Activated T-cell treated with anti-CD3 and anti-CD28 coated beads, Interleukin-2, amount 50 U/mL, for 4 hours (primary cell): ENCODE data around the gene MPC1. TPM values are rescaled to one million over a fixed set of nuclear protein-coding genes. Genes with fewer than 3 reads are reported as not detected.
"Not testable (repeated sequence)": the region's sequence is repeated elsewhere in the genome, so short reads cannot be mapped to it uniquely, and the experiment has no call there.

Source experiments
- ATAC-seq, 2 donors: fragments of 200-7000 bp; cut with Tn5 transposase; one replicate each; pipeline ENCODE4 v1.10.0; 2021
- DNase-seq: peaks from one replicate; pipeline ENCODE4 v3.0.0-alpha.2; 2020
- H3K27me3 Mint-ChIP-seq: one replicate; pipeline ENCODE4 v1.8.0; 2021; ENCODE audit warnings: low read depth, mixed read lengths
- H3K36me3 Mint-ChIP-seq: one replicate; pipeline ENCODE4 v1.8.0; 2022; ENCODE audit warnings: mixed read lengths; ENCODE audit not compliant: insufficient read depth
- H3K4me1 Mint-ChIP-seq: one replicate; pipeline ENCODE4 v1.8.0; 2021; ENCODE audit warnings: low read depth, mixed read lengths
- H3K4me3 Mint-ChIP-seq: one replicate; pipeline ENCODE4 v1.8.0; 2021; ENCODE audit warnings: mild to moderate bottlenecking, moderate library complexity, mixed read lengths
- H3K9me3 Mint-ChIP-seq: one replicate; pipeline ENCODE4 v1.8.0; 2021; ENCODE audit warnings: mixed read lengths
- total RNA-seq, 3 donors: library from RNA; stranded (reverse); gene quantifications; one replicate each; pipeline ENCODE4 v1.2.1, GENCODE V29; 2021

Gene MPC1
- total RNA-seq, 3 donors from 2014 or later: 17.9 to 24.6 (median 24.0) TPM

DNA sequence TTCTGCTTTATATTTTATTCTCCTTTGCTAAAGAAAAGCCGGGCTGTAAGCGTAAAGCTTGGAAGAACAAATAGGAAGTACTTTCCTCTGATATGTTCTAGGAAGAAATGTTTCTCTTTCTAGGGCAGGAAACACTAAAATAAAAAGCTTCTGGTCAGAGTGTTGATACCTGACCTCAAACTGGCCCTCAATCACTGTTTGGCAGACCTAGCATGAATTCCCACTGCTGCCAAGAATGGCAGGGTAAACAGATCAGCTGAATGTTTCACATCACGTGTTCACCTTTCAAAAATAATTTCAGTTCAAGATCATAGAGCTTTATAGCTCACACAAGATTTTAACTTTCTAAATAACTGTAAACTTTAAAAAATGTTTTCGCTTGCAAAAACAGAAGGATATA, 2.9 kb downstream of the MPC1 start:
- no peaks in the 10 kb centered on the region for H3K27me3 Mint-ChIP-seq
- ATAC-seq (no peak), DNase-seq (no peak)
- no peaks in the 10 kb centered on the region for H3K36me3 Mint-ChIP-seq
- H3K9me3 Mint-ChIP-seq: no peaks in the 10 kb centered on the region
- H3K4me1 Mint-ChIP-seq: peaks cover 11% of the 10 kb centered on the region
- no peak overlapping the region for H3K4me3 Mint-ChIP-seq

DNA sequence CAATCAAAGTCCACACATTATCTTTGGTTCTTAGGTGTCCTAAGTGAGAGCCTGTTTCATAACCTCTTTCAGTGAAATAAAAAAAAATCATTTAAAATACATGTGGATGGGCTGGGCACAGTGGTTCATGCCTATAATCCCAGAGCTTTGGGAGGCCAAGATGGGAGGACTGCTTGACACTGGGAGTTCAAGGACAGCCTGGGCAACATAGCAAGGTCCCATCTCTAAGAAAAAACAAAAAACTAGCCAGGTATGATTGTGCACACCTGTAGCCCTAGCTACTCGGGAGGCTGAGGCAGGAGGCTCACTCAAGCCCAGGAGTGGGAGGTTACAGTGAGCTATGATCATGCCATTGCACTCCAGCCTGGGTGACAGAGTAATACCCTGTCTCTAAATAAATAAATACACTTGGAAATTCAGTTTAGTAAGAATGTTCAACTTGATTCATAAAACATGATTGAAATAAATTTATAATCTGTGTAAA, 3.6 kb downstream of the MPC1 start:
- H3K36me3 Mint-ChIP-seq: peaks cover 3% of the 10 kb centered on the region
- H3K4me3 Mint-ChIP-seq: no peak overlapping the region
- peaks cover 9% of the 10 kb centered on the region for H3K4me1 Mint-ChIP-seq
- ATAC-seq (no peak), DNase-seq (no peak)
- no peaks in the 10 kb centered on the region for H3K27me3 Mint-ChIP-seq
- H3K9me3 Mint-ChIP-seq: no peaks in the 10 kb centered on the region

- DNase-seq (no peak), ATAC-seq (no peak)
- Mint-ChIP-seq H3K36me3 (peaks cover 3% of the 10 kb centered on the region), H3K4me3 (no peak overlapping the region), H3K27me3 (no peaks in the 10 kb centered on the region), H3K9me3 (no peaks in the 10 kb centered on the region), H3K4me1 (peaks cover 5% of the 10 kb centered on the region)
Measured at GRCh38 chr6:166377721-166378120, 5.0 kb downstream of the MPC1 start.

- peaks cover 4% of the 10 kb centered on the region for H3K36me3 Mint-ChIP-seq
- ATAC-seq: no peak
- no peaks in the 10 kb centered on the region for H3K9me3 Mint-ChIP-seq
- H3K27me3 Mint-ChIP-seq: no peaks in the 10 kb centered on the region
- no peak for DNase-seq
- no peak overlapping the region for H3K4me3 Mint-ChIP-seq
- no peaks in the 10 kb centered on the region for H3K4me1 Mint-ChIP-seq
Measured at GRCh38 chr6:166375013-166375412, 7.7 kb downstream of the MPC1 start.

GRCh38 chr6:166370489-166370888, 12.3 kb downstream of the MPC1 start:
- ATAC-seq (no peak), DNase-seq (no peak)
- no peaks in the 10 kb centered on the region for H3K9me3 Mint-ChIP-seq
- no peaks in the 10 kb centered on the region for H3K4me1 Mint-ChIP-seq
- H3K27me3 Mint-ChIP-seq: no peaks in the 10 kb centered on the region
- H3K36me3 Mint-ChIP-seq: peaks cover 17% of the 10 kb centered on the region
- no peak overlapping the region for H3K4me3 Mint-ChIP-seq

- DNase-seq (no peak), ATAC-seq (no peak)
- H3K36me3 Mint-ChIP-seq: peaks cover 19% of the 10 kb centered on the region
- H3K4me3 Mint-ChIP-seq: no peak overlapping the region
- no peaks in the 10 kb centered on the region for H3K4me1 Mint-ChIP-seq
- H3K27me3 Mint-ChIP-seq: no peaks in the 10 kb centered on the region
- H3K9me3 Mint-ChIP-seq: no peaks in the 10 kb centered on the region
Measured at GRCh38 chr6:166369782-166370181, 13.0 kb downstream of the MPC1 start.

DNA sequence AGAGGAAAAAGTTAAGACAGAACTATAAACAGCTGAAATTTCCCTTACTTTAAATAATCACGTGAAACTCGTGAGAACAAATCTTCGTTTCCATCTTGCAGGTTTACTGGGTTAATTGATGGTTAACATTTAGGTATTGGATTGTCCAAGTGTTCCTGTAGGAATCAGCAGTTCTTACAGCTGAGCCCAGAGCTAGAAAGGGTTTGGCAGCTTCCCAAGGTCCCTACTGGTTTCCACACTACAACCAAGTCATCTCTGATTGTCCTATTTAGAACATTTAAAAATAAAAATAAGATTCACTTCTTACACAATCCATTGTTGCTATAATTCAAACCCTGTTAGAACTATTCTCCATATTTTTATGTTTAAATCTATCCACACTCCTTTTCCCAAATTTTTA, 15.8 kb downstream of the MPC1 start:
- Mint-ChIP-seq H3K4me1 (no peaks in the 10 kb centered on the region), H3K4me3 (no peak overlapping the region), H3K9me3 (no peaks in the 10 kb centered on the region)

GRCh38 chr6:166365806-166366205, 16.9 kb downstream of the MPC1 start:
- DNase-seq: no peak
- peaks cover 31% of the 10 kb centered on the region for H3K36me3 Mint-ChIP-seq
- no peak overlapping the region for H3K4me3 Mint-ChIP-seq
- no peak for ATAC-seq
- no peaks in the 10 kb centered on the region for H3K9me3 Mint-ChIP-seq
- H3K4me1 Mint-ChIP-seq: no peaks in the 10 kb centered on the region
- H3K27me3 Mint-ChIP-seq: no peaks in the 10 kb centered on the region

More for the DNA sequence above, 15.8 kb downstream of the MPC1 start:
- ATAC-seq (no peak), DNase-seq (no peak)
- Mint-ChIP-seq H3K36me3 (peaks cover 31% of the 10 kb centered on the region), H3K27me3 (no peaks in the 10 kb centered on the region)

DNA sequence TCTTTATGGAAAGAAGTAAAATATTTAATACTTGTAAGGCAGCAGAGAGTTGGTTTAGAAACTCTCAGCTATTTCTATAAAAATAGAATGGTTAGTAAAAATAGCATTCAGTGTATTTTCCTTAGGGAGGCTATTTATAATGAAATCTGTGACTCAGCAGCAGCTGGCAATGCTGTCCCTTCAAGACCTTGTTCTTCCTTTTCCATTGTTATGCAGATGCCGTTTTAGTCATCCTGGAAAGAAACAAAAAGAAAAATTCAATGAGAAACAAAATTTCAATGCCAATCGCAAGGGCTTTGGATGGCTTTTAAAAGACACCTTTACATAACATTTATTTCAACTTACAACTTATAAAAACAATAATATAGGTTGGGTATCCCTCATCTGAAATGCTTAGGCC, 17.5 kb downstream of the MPC1 start:
- no peak overlapping the region for H3K4me3 Mint-ChIP-seq
- H3K9me3 Mint-ChIP-seq: no peaks in the 10 kb centered on the region
- H3K4me1 Mint-ChIP-seq: no peaks in the 10 kb centered on the region
- ATAC-seq: no peak
- H3K27me3 Mint-ChIP-seq: no peaks in the 10 kb centered on the region
- DNase-seq: no peak
- H3K36me3 Mint-ChIP-seq: peaks cover 31% of the 10 kb centered on the region

DNA sequence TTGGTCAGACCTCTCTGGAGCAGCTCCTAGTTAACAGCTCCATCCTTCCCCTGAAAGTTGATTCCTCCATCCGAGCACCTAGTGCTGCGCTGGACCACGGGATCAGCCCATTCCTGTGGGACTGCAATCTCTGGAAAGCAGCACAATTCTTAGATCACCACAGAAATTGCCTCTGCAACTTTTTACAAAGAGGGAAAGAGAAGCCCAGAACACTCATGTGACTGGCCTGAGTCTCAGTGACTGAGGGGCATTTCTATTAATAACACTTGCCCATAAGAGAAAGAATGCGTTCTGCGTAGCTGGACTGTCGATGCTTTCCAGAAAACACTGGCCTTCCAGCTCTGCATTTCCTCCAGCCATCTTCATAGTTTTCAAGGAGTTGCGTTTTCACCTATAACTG, 18.3 kb downstream of the MPC1 start:
- DNase-seq: no peak
- ATAC-seq: no peak
- Mint-ChIP-seq H3K36me3 (peaks cover 26% of the 10 kb centered on the region), H3K27me3 (peaks cover 3% of the 10 kb centered on the region), H3K4me1 (no peaks in the 10 kb centered on the region), H3K4me3 (no peak overlapping the region), H3K9me3 (no peaks in the 10 kb centered on the region)

DNA sequence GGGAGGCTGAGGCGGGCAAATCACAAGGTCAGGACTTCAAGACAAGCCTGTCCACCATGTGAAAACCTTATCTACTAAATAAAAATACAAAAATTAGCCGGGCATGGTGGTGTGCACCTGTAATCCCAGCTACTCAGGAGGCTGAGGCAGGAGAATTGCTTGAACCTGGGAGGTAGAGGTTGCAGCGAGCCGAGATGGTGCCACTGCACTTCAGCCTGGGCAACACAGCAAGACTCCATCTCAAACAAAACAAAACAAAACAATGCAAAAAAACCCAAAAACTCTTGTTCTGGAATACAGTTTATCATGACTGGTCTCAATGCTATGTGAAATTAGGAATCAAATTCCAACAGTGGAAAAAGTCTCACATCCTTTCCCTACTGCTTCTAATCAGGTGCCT, 20.3 kb downstream of the MPC1 start:
- not testable (repeated sequence) for ATAC-seq, H3K4me3 Mint-ChIP-seq

DNA sequence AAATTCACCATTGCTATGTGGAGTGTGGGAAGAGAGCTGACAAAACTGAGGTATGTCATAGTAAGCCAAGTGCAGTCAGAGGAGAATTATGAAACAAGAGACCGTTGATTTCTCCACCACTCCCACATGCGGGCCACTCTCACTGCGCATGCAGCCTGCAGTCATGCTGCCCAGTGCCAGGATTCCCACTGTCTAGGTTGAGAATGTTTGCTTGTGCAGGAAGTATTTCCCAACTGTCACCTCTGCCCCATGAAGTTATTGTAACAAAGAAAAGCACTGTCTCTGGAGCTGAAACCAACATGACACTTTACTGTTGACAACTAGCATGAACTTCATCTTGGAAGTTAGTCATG, 21.7 kb downstream of the MPC1 start:
- no peaks in the 10 kb centered on the region for H3K4me1 Mint-ChIP-seq
- ATAC-seq (no peak), DNase-seq (no peak)
- peaks cover 22% of the 10 kb centered on the region for H3K36me3 Mint-ChIP-seq
- H3K4me3 Mint-ChIP-seq: no peak overlapping the region
- peaks cover 13% of the 10 kb centered on the region for H3K27me3 Mint-ChIP-seq
- no peaks in the 10 kb centered on the region for H3K9me3 Mint-ChIP-seq

More for the DNA sequence above, 20.3 kb downstream of the MPC1 start:
- H3K27me3 Mint-ChIP-seq, H3K4me1 Mint-ChIP-seq, H3K9me3 Mint-ChIP-seq, DNase-seq: not testable (repeated sequence)
- peaks cover 22% of the 10 kb centered on the region for H3K36me3 Mint-ChIP-seq

DNA sequence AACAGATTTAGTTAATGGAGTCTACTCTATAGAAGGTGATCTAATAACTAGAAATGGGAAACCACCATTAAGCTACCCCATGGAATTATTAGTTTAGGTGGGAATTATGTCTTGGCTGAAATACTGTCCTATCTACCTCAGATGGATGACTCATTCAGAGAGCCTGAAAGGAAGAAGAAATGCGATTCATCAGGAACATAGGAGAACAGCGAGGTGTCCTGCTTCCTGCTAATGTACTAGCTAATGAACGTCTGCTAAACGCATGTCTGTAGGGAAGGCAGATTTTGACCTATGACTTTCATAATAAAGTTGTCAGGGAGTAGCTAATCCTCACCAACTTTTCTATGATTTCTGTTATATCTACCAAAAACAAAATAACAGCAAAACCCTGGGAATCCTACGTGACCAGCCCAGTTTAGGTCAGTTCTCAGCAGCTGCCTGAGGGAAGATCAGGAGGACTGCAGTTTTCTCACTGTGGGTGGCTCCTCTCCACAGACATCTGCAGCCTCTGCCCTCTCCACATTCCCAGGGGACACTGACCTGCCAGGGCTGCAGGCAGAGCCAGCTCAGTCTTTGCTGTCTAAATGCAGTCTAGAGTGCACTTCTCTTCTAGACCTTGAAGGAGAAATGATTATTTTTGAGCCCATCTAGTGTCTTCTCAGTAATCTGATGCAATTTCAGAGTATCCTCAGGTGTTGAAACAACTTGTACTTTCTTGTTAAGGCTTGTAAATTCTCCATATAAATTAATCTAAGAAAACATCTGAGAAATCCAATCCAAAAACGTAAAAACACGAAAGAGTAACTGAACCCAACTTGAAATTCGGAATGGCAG, 22.3 kb downstream of the MPC1 start:
- peaks cover 16% of the 10 kb centered on the region for H3K36me3 Mint-ChIP-seq
- DNase-seq (no peak), ATAC-seq (no peak)
- no peak overlapping the region for H3K4me3 Mint-ChIP-seq
- H3K9me3 Mint-ChIP-seq: no peaks in the 10 kb centered on the region
- no peaks in the 10 kb centered on the region for H3K4me1 Mint-ChIP-seq
- peaks cover 16% of the 10 kb centered on the region for H3K27me3 Mint-ChIP-seq

- DNase-seq (no peak), ATAC-seq (no peak)
- peaks cover 10% of the 10 kb centered on the region for H3K9me3 Mint-ChIP-seq
- H3K4me1 Mint-ChIP-seq: no peaks in the 10 kb centered on the region
- no peak overlapping the region for H3K4me3 Mint-ChIP-seq
- no peaks in the 10 kb centered on the region for H3K36me3 Mint-ChIP-seq
- H3K27me3 Mint-ChIP-seq: peaks cover 22% of the 10 kb centered on the region
Measured at GRCh38 chr6:166355552-166355951, 27.2 kb downstream of the MPC1 start.

DNA sequence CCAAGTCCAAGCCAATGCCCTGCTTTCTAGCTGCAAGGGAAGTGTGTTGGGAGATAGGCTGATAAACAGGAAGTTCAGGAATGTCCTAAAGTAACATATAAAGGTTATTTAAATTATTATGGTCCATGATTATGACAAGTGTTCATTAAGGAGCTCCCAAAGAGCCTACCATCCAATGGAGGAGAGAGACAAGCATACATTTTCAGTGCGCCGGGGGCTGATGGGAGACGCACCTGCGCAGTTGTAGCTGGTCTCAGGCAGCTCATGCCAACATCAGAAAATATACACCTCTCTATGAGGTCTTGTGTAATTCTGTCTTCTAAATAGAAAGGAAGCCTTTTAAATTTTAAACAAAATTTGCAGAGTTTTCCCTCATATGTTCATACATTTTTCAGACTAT, 27.8 kb downstream of the MPC1 start:
- Mint-ChIP-seq H3K36me3 (no peaks in the 10 kb centered on the region), H3K9me3 (peaks cover 16% of the 10 kb centered on the region), H3K4me3 (no peak overlapping the region), H3K27me3 (peaks cover 22% of the 10 kb centered on the region), H3K4me1 (no peaks in the 10 kb centered on the region)
- DNase-seq: no peak
- ATAC-seq: no peak
